Type B pancreatic cell (in vitro differentiated cells): ENCODE data around the gene SPON1. TPM values are rescaled to one million over a fixed set of nuclear protein-coding genes. Genes with fewer than 3 reads are reported as not detected.
"Not testable (repeated sequence)": the region's sequence is repeated elsewhere in the genome, so short reads cannot be mapped to it uniquely, and the experiment has no call there.

Source experiments
- DNase-seq: peaks from one replicate; pipeline ENCODE4 v3.0.0; 2021; ENCODE audit warnings: mixed read lengths; ENCODE audit not compliant: unreplicated experiment; ENCODE audit errors: extremely low spot score
- H3K27ac Mint-ChIP-seq: 2 replicates; pipeline ENCODE4 v1.8.0; 2021; ENCODE audit warnings: mild to moderate bottlenecking, mixed read lengths
- H3K27me3 Mint-ChIP-seq: 2 replicates; pipeline ENCODE4 v1.8.0; 2021; ENCODE audit warnings: mixed read lengths
- H3K36me3 Mint-ChIP-seq: 2 replicates; pipeline ENCODE4 v1.8.0; 2021; ENCODE audit warnings: mixed read lengths
- H3K4me1 Mint-ChIP-seq: one replicate; pipeline ENCODE4 v1.8.0; 2021; ENCODE audit warnings: mixed read lengths; ENCODE audit not compliant: unreplicated experiment
- H3K4me3 Mint-ChIP-seq: 2 replicates; pipeline ENCODE4 v1.8.0; 2021; ENCODE audit warnings: mild to moderate bottlenecking, mixed read lengths
- H3K9me3 Mint-ChIP-seq: 2 replicates; pipeline ENCODE4 v1.8.0; 2021; ENCODE audit warnings: mixed read lengths
- total RNA-seq: library from RNA; stranded (reverse); gene quantifications from 2 replicates; pipeline ENCODE4 v1.2.1, GENCODE V29; 2021; ENCODE audit warnings: low replicate concordance
- TF ChIP-seq, protein P1 (sequence below): fragments of 200-600 bp; sonication (generic); conservative IDR thresholded peaks from 2 replicates; pipeline ENCODE4 v1.5.0; 2021; ENCODE audit warnings: antibody characterized with exemption, mild to moderate bottlenecking

The SPON1 gene
- total RNA-seq, 1 donor from 2014 or later, result 31.7 TPM

DNA sequence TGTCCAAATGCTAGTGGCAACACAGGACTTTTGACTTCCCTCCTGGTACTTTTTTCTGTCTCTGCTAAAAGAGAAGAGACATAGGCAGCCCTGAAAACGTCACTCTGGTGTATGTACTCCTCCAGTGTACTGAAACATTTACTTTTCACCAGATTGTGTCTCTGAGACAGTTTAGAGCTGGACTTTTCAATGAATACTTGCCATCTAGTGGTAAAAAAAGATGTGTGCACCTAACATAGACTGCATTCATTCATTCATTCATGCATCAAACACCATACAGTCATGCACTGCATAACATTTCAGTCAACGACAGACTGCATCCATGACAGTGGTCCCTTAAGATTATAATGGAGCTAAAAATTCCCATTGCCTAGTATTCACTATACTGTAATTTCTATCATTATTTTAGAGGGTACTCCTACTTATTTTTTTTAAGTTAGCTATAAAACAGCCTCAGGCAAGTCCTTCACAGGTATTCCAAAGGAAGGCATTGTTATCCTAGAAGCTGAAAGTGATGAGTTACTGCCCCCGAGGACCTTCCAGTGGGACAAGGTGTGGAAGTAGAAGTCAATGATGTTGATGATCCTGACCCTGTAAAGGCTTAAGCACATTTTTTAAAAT lies 186.2 kb downstream of the SPON1 start:
- Mint-ChIP-seq H3K36me3 (no peaks in the 10 kb centered on the region), H3K4me3 (no peak overlapping the region), H3K27ac (no peak overlapping the region), H3K4me1 (no peaks in the 10 kb centered on the region), H3K27me3 (peaks cover 19% of the 10 kb centered on the region), H3K9me3 (no peaks in the 10 kb centered on the region)
- no peak for DNase-seq
- TF ChIP-seq, protein P1, sequence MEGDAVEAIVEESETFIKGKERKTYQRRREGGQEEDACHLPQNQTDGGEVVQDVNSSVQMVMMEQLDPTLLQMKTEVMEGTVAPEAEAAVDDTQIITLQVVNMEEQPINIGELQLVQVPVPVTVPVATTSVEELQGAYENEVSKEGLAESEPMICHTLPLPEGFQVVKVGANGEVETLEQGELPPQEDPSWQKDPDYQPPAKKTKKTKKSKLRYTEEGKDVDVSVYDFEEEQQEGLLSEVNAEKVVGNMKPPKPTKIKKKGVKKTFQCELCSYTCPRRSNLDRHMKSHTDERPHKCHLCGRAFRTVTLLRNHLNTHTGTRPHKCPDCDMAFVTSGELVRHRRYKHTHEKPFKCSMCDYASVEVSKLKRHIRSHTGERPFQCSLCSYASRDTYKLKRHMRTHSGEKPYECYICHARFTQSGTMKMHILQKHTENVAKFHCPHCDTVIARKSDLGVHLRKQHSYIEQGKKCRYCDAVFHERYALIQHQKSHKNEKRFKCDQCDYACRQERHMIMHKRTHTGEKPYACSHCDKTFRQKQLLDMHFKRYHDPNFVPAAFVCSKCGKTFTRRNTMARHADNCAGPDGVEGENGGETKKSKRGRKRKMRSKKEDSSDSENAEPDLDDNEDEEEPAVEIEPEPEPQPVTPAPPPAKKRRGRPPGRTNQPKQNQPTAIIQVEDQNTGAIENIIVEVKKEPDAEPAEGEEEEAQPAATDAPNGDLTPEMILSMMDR, result peak; percentile 75

DNA sequence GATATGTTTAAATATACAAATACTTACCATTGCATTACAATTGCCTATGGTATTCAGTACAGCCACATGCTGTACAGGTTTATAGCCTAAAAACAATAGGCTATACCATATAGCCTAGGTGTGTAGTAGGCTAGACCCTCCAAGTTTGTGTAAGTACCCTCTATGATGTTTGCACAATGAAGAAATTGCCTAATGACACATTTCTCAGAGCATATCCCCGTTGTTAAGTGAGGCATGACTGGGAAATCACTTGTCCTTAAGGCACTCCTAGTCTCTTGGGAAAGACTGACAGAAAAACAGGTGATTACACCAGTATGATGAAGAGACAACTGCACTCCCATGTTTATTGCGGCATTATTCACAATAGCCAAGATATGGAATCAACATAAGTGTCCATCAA lies 187.2 kb downstream of the SPON1 start:
- TF ChIP-seq, protein P1, result no peak
- DNase-seq, result no peak
- Mint-ChIP-seq H3K4me1 (no peaks in the 10 kb centered on the region), H3K36me3 (no peaks in the 10 kb centered on the region), H3K27ac (no peak overlapping the region), H3K27me3 (peaks cover 19% of the 10 kb centered on the region), H3K4me3 (no peak overlapping the region), H3K9me3 (no peaks in the 10 kb centered on the region)

DNA sequence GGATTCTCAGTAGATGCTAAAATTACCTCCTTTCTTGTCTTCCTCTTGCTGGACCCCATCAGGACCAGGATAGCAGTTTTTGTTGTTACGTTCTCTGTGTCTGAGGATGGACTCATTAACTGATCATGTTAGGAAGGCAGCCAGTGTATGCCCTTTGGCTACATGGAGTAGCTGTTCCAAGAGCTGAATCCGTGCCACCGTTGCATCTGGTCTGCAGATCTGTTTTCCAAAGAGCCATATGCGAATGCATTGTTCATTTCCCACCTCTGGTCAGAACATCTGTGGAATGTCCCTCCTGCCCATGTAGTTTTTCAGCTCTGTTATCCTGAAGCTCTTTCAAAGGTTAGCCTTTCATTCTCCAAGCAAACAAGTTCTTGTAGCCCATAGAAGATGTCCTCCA lies 188.4 kb downstream of the SPON1 start:
- H3K9me3 Mint-ChIP-seq, result peaks cover 4% of the 10 kb centered on the region

DNA sequence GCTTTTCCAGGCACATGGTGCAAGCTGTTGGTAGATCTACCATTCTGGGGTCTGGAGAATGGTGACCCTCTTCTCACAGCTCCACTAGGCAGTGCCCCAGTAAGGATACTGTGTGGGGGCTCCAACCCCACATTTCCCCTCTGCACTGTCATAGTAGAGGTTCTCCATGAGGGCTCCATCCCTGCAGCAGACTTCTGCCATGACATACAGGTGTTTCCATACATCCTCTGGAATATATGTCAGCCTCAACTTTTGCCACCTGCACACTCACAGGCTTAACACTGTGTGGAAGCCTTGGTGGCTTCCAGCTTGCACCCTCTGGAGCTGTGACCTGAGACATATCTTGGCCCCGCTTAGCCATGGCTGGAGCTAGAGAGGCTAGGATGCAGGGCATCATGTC lies 191.6 kb downstream of the SPON1 start:
- H3K27ac Mint-ChIP-seq, H3K4me1 Mint-ChIP-seq, DNase-seq, H3K4me3 Mint-ChIP-seq, H3K36me3 Mint-ChIP-seq: not testable (repeated sequence)
- Mint-ChIP-seq H3K27me3 (peaks cover 19% of the 10 kb centered on the region), H3K9me3 (peaks cover 13% of the 10 kb centered on the region)

More for the DNA sequence above, 188.4 kb downstream of the SPON1 start:
- Mint-ChIP-seq H3K27me3 (peaks cover 19% of the 10 kb centered on the region), H3K36me3 (no peaks in the 10 kb centered on the region), H3K4me3 (no peak overlapping the region), H3K4me1 (no peaks in the 10 kb centered on the region), H3K27ac (no peak overlapping the region)
- no peak for DNase-seq
- TF ChIP-seq, protein P1, result no peak

DNA sequence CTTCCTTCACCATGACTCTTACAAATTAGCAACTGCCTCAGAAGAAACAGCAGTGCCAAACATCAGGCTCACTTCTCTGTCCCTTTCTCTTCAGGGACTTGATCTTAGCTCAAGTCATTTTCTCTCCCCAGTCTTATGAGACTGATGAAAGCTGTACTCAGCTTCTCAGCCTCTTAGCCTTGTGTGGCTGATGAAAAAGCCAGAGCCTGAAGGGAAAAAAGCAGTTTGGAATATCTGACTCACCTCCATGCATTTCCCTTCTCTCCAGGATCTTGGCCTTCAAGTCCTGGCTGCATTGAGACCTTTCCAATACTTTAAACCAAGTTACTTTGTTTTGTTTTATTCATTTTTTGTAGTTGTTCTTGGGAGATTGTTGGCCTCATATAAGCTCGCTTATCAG lies 195.9 kb downstream of the SPON1 start:
- Mint-ChIP-seq H3K36me3 (no peaks in the 10 kb centered on the region), H3K9me3 (peaks cover 18% of the 10 kb centered on the region), H3K27me3 (no peaks in the 10 kb centered on the region), H3K4me3 (no peak overlapping the region), H3K27ac (no peak overlapping the region), H3K4me1 (no peaks in the 10 kb centered on the region)
- no peak for DNase-seq
- TF ChIP-seq, protein P1, result no peak

DNA sequence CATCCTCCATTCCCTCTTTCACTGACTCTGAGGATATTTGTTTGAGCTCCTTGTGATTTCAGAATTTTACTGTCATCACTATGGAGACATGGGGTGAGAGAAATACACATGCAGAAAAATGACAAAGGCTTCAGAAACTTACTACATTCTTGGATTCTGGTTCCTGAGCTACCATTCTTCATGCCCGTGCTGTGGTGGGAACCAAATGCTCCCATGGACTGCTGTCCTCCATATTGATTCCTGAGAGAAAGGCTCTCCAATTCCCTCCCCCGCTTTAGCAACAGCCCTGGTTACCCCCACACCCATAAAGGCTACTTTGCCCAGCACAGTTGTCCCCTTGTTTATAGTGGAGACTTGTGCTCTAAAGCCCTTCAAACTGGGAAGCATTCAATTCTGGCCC lies 201.1 kb downstream of the SPON1 start:
- no peak overlapping the region for H3K27ac Mint-ChIP-seq
- H3K36me3 Mint-ChIP-seq, result no peaks in the 10 kb centered on the region
- TF ChIP-seq, protein P1, result no peak
- H3K9me3 Mint-ChIP-seq, result peaks cover 10% of the 10 kb centered on the region
- no peaks in the 10 kb centered on the region for H3K27me3 Mint-ChIP-seq
- H3K4me3 Mint-ChIP-seq, result no peak overlapping the region
- no peak for DNase-seq
- no peaks in the 10 kb centered on the region for H3K4me1 Mint-ChIP-seq

DNA sequence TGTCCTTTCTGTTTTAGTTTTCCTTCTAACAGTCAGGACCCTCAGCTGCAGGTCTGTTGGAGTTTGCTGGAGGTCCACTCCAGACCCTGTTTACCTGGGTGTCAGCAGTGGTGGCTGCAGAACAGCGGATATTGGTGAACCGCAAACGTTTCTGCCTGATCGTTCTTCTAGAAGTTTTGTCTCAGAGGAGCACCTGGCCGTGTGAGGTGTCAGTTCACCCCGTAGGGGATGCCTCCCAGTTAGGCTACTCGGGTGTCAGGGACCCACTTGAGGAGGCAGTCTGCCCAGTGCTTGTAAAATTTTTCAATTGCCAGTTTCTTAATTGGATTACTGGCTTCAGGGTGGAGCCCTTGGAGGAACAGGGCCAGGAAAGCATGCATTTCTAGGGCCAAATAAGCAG lies 211.2 kb downstream of the SPON1 start:
- not testable (repeated sequence) for H3K4me1 Mint-ChIP-seq, H3K36me3 Mint-ChIP-seq, H3K4me3 Mint-ChIP-seq

More for the DNA sequence above, 211.2 kb downstream of the SPON1 start:
- not testable (repeated sequence) for H3K27ac Mint-ChIP-seq, DNase-seq, H3K27me3 Mint-ChIP-seq, H3K9me3 Mint-ChIP-seq
